SU-DHL-6 (cell line): Measurements from ENCODE around the gene KLK5.
"Not testable (repeated sequence)": the region's sequence is repeated elsewhere in the genome, so short reads cannot be mapped to it uniquely, and the experiment has no call there.

ENCODE experiments used
- H2AFZ ChIP-seq: fragments of 200-600 bp; sonication (generic); 2 replicates; pipeline ENCODE4 v1.6.1; 2014; ENCODE audit warnings: low read depth, mild to moderate bottlenecking, moderate library complexity, mixed read lengths, antibody characterized with exemption, low read length; ENCODE audit not compliant: severe bottlenecking
- H3F3A ChIP-seq: fragments of 200-600 bp; shearing (Covaris generic); 2 replicates; pipeline ENCODE4 v1.6.0; 2016; ENCODE audit warnings: antibody characterized with exemption, mild to moderate bottlenecking; ENCODE audit not compliant: insufficient read depth
- H3K27ac ChIP-seq: fragments of 200-600 bp; sonication (generic); 2 replicates; pipeline ENCODE4 v1.5.1; 2016; ENCODE audit warnings: low read depth, mild to moderate bottlenecking, low read length, moderate library complexity, mixed read lengths
- H3K27me3 ChIP-seq: fragments of 200-600 bp; sonication (generic), shearing (Covaris generic); 2 replicates; pipeline ENCODE4 v1.6.0; 2014; ENCODE audit warnings: mild to moderate bottlenecking, low read length
- H3K36me3 ChIP-seq: fragments of 200-600 bp; sonication (generic); 2 replicates; pipeline ENCODE4 v1.6.1; 2014; ENCODE audit warnings: mild to moderate bottlenecking, low read length, mixed read lengths
- H3K4me2 ChIP-seq: fragments of 300-600, 200-600 bp; shearing (Covaris generic), sonication (generic); 2 replicates; pipeline ENCODE4 v1.6.0; 2014; ENCODE audit warnings: low read length, low read depth, mild to moderate bottlenecking; ENCODE audit not compliant: poor library complexity, severe bottlenecking
- H3K4me3 ChIP-seq: fragments of 200-600 bp; sonication (generic); 2 replicates; pipeline ENCODE4 v1.5.1; 2014; ENCODE audit warnings: antibody characterized with exemption, low read length, mild to moderate bottlenecking, mixed read lengths; ENCODE audit not compliant: insufficient read depth, poor library complexity, severe bottlenecking
- H3K79me2 ChIP-seq: fragments of 200-600 bp; sonication (generic); 2 replicates; pipeline ENCODE4 v1.6.1; 2014; ENCODE audit warnings: mild to moderate bottlenecking, low read length, moderate library complexity; ENCODE audit not compliant: insufficient read depth
- H3K9ac ChIP-seq: fragments of 200-600 bp; sonication (generic); 2 replicates; pipeline ENCODE4 v1.7.0; 2014; ENCODE audit warnings: mild to moderate bottlenecking, low read length
- H3K9me2 ChIP-seq: fragments of 200-600 bp; sonication (generic); replicated peaks from 2 replicates; pipeline ENCODE4 v1.6.1; 2014; ENCODE audit warnings: low read length; ENCODE audit not compliant: insufficient read depth
- H3K9me3 ChIP-seq: fragments of 200-600 bp; sonication (generic); 2 replicates; pipeline ENCODE4 v1.6.1; 2014; ENCODE audit warnings: low read length, mixed read lengths; ENCODE audit not compliant: insufficient read depth
- H4K20me1 ChIP-seq: fragments of 200-600 bp; sonication (generic); 2 replicates; pipeline ENCODE4 v1.6.1; 2014; ENCODE audit warnings: low read depth, mild to moderate bottlenecking, antibody characterized with exemption, low read length, moderate library complexity, mixed read lengths
- CTCF ChIP-seq: fragments of 200-600 bp; sonication (generic); IDR thresholded peaks from one replicate; pipeline ENCODE4 v1.5.1; 2017; ENCODE audit warnings: antibody characterized with exemption, mild to moderate bottlenecking, low read length, moderate library complexity; ENCODE audit not compliant: insufficient read depth, poor library complexity, severe bottlenecking
- EZH2phosphoT487 ChIP-seq: fragments of 200-600 bp; sonication (generic), shearing (Covaris generic); conservative IDR thresholded peaks from 2 replicates; pipeline ENCODE4 v1.6.1; 2018; ENCODE audit warnings: mild to moderate bottlenecking, antibody characterized with exemption, low read length, moderate library complexity, mixed read lengths

KLK5 gene

DNA sequence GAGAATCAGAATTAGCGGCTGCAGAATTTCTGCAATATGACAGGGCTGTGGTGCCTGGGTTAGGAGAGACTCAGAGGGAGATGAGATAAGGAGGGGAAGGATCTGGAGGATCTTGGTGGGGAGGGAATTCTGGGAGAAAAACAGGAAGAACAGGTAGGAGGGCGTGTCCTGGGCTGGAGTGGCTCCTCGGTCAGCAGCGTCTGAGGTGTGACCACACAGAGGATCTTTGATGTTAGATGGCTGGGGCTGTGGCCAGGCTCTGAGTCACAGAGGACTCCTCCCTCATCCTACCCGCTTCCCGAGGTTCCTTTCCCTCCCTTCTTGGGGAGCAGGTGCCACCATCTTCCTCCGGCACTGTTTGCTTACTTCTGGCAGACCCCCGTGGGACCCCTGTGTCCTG is 22.9 kb upstream of the KLK5 start:
- H3K9ac ChIP-seq = no peak overlapping the region
- no peaks in the 10 kb centered on the region for H3K9me2 ChIP-seq
- TF ChIP-seq CTCF (no peak), EZH2phosphoT487 (no peak)
- H3K79me2 ChIP-seq = no peaks in the 10 kb centered on the region
- H2AFZ ChIP-seq = no peak overlapping the region
- H3K4me2 ChIP-seq = no peak overlapping the region
- no peaks in the 10 kb centered on the region for H3K36me3 ChIP-seq
- no peaks in the 10 kb centered on the region for H3K9me3 ChIP-seq
- no peaks in the 10 kb centered on the region for H3K27me3 ChIP-seq
- no peaks in the 10 kb centered on the region for H3F3A ChIP-seq
- no peak overlapping the region for H3K27ac ChIP-seq
- no peak overlapping the region for H3K4me3 ChIP-seq
- no peaks in the 10 kb centered on the region for H4K20me1 ChIP-seq

GRCh38 chr19:50974702-50975556 is 22.1 kb upstream of the KLK5 start:
- TF ChIP-seq EZH2phosphoT487 (no peak), CTCF (no peak)
- no peak overlapping the region for H3K4me2 ChIP-seq

GRCh38 chr19:50972795-50973376 is 20.0 kb upstream of the KLK5 start:
- H3K79me2 ChIP-seq = no peaks in the 10 kb centered on the region
- no peaks in the 10 kb centered on the region for H3K27me3 ChIP-seq
- no peaks in the 10 kb centered on the region for H3K36me3 ChIP-seq
- H3K4me2 ChIP-seq = no peak overlapping the region
- H4K20me1 ChIP-seq = no peaks in the 10 kb centered on the region
- H2AFZ ChIP-seq = no peak overlapping the region
- no peaks in the 10 kb centered on the region for H3K9me3 ChIP-seq
- H3K4me3 ChIP-seq = no peak overlapping the region
- no peak overlapping the region for H3K27ac ChIP-seq
- H3K9me2 ChIP-seq = no peaks in the 10 kb centered on the region
- no peak for TF ChIP-seq CTCF
- no peak for TF ChIP-seq EZH2phosphoT487
- no peaks in the 10 kb centered on the region for H3F3A ChIP-seq
- no peak overlapping the region for H3K9ac ChIP-seq

More at GRCh38 chr19:50974702-50975556, 22.1 kb upstream of the KLK5 start:
- Histone ChIP-seq H3K4me3 (no peak overlapping the region), H3F3A (no peaks in the 10 kb centered on the region), H3K9me3 (no peaks in the 10 kb centered on the region), H3K36me3 (no peaks in the 10 kb centered on the region), H3K9me2 (no peaks in the 10 kb centered on the region), H4K20me1 (no peaks in the 10 kb centered on the region), H3K9ac (no peak overlapping the region), H3K79me2 (no peaks in the 10 kb centered on the region), H3K27ac (no peak overlapping the region), H2AFZ (no peak overlapping the region), H3K27me3 (no peaks in the 10 kb centered on the region)

- H3K9me3 ChIP-seq, H3F3A ChIP-seq, H3K36me3 ChIP-seq, H3K9me2 ChIP-seq, H3K27ac ChIP-seq, H4K20me1 ChIP-seq, H3K4me2 ChIP-seq, H3K79me2 ChIP-seq, H3K27me3 ChIP-seq, H2AFZ ChIP-seq, H3K9ac ChIP-seq, H3K4me3 ChIP-seq: not testable (repeated sequence)
These were observed 17.0 kb upstream of the KLK5 start for GRCh38 chr19:50969810-50970209.
